ENCODE results near the gene B9D1.

The B9D1 gene

DNA sequence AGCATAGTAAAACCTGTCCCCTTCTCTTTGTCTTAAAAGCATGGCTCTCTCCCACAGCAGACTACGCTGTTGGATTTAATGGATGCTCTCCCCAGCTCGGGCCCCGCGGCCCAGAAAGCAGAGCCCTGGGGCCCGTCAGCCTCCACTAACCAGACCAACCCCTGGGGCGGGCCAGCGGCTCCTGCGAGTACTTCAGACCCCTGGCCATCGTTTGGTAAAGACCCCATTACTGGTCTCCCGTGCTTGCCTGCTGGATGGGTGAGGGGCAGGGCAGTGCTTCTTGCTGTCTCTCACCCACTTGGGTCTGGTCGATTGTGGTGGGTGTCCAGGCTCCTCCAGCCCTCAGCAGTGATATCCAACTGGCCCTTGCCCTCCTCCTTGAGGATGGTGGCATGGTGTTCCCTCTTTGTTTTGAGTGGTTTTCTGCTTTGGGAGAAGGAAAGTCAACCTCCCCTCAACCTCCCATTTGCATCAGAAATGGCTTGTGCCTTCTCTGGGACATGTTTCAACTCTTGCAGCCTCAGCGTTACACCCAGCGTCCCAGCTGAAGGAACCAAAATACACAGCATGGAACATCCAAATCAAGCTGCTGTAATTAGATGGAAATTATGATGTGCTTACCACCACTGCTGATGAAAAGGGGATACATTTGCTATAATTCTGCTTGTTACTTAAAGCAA, 49.3 kb downstream of the B9D1 start:
- DNase-seq (ENCODE audit: extremely low spot score), result no peak
- TF ChIP-seq ELF4 (IDR thresholded peaks at IDR 0.05) (no peak), ARNT (IDR thresholded peaks at IDR 0.05) (no peak), FOXK2 (IDR thresholded peaks at IDR 0.05) (no peak), FOXA1 (IDR thresholded peaks at IDR 0.05) (no peak), SP1 (IDR thresholded peaks at IDR 0.05) (no peak), L3MBTL2 (conservative IDR thresholded peaks at IDR 0.05) (no peak), CTBP1 (IDR thresholded peaks at IDR 0.05; ENCODE audit: borderline replicate concordance) (no peak), LEF1 (IDR thresholded peaks at IDR 0.05; ENCODE audit: borderline replicate concordance) (no peak)
- ChIA-PET CTCF (no interaction called here), POLR2A (no interaction called here)

DNA sequence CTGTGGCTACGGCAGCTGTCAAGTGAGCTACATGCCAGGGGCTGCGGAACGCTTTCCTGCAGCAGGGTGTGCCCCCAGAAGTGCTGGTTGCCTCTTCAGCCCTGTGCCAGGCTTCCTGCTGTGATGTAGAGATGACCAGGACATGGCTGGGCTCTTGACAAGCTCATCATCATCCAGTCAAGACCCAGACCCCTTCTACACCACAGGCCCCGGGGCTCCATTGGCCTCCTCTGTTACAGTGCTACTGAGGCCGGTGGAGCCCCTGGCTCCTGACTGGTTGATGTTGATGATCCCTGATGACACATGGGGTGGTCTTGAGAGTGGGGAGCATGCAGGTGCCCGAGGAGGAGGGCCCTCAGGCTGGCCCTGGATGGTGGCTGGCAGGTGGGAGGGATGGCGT, 50.1 kb downstream of the B9D1 start:
- TF ChIP-seq FOXA1 (IDR thresholded peaks at IDR 0.05) (no peak), L3MBTL2 (conservative IDR thresholded peaks at IDR 0.05) (no peak)
- no peak for DNase-seq (ENCODE audit: extremely low spot score)
- ChIA-PET POLR2A (no interaction called here), CTCF (no interaction called here)

DNA sequence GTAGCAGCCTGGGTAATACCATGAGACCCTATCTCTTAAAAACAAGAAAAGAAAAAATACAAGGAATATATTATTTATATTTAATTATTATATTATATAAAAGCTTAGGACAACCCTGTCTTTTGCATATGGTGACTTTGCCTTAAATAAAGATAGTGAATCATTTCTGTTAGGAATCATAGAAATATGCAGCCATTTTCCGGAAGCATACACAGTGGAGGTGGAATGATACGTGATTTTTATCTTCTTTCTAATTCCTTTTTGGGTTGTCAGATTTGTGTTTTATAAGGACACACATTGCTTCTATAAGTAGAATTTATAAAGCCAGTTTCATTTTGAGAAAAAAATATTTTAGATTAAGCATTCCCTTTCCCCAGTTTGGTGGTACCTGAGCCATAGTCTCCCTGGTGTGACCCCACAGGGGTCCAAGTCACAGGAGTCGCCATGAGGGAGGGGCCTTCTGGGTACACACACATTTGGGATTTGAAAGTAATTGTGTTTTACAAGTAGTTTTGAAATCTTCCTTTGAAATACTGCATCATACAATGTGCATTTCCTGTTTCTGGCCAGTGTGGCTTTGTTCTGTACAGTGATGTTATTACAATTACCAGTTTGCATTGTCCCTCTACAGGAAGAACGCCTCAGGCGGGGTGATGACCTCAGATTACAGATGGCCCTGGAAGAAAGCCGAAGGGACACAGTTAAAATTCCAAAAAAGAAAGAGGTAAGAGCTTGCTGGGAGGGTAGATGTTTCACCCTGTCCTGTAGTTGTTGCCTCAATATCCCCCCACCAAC, 50.9 kb downstream of the B9D1 start:
- ChIA-PET CTCF (interaction anchor here (0.7 kb wide), 1 partner anchor 1646 kb away, joined by 5 read pairs; no protein-coding TSS in a partner anchor), POLR2A (no interaction called here)
- no peak for DNase-seq (ENCODE audit: extremely low spot score)
- TF ChIP-seq FOXK2 (IDR thresholded peaks at IDR 0.05) (no peak), BHLHE40 (IDR thresholded peaks at IDR 0.05; ENCODE audit: borderline replicate concordance) (no peak), SP1 (IDR thresholded peaks at IDR 0.05) (no peak), ELF4 (IDR thresholded peaks at IDR 0.05) (no peak), FOXA1 (IDR thresholded peaks at IDR 0.05) (no peak), FOXM1 (IDR thresholded peaks at IDR 0.05; ENCODE audit: borderline replicate concordance) (no peak), NFRKB (IDR thresholded peaks at IDR 0.05) (no peak), ZNF384 (IDR thresholded peaks at IDR 0.05) (no peak), ARNT (IDR thresholded peaks at IDR 0.05) (no peak), LEF1 (IDR thresholded peaks at IDR 0.05; ENCODE audit: borderline replicate concordance) (no peak), CTBP1 (IDR thresholded peaks at IDR 0.05; ENCODE audit: borderline replicate concordance) (no peak), TARDBP (IDR thresholded peaks at IDR 0.05) (no peak), SUZ12 (IDR thresholded peaks at IDR 0.05) (no peak), L3MBTL2 (conservative IDR thresholded peaks at IDR 0.05) (no peak), HDGF (IDR thresholded peaks at IDR 0.05; ENCODE audit: borderline replicate concordance) (no peak)
- TF ChIP-seq, protein P1, sequence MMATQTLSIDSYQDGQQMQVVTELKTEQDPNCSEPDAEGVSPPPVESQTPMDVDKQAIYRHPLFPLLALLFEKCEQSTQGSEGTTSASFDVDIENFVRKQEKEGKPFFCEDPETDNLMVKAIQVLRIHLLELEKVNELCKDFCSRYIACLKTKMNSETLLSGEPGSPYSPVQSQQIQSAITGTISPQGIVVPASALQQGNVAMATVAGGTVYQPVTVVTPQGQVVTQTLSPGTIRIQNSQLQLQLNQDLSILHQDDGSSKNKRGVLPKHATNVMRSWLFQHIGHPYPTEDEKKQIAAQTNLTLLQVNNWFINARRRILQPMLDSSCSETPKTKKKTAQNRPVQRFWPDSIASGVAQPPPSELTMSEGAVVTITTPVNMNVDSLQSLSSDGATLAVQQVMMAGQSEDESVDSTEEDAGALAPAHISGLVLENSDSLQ (IDR thresholded peaks at IDR 0.05), result no peak

DNA sequence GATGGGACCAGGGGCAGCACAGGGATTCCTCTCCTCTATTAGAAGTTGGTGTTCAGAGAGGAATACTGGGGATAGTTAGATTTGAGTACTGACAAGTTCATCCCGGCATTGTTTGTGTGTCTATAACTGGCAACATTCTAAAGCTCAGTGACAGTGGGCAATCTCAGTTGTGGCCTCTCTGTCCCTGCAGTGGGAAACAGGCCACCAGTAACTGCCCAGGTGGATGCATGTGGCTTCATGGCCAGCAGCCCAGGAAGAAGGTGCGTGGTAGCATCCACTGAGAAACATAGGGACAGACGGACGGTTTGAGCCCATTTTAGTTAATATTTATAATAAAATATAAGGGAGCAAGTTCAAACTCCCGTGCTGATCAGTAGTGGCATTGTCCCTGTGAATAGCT, 51.5 kb downstream of the B9D1 start:
- no peak for DNase-seq (ENCODE audit: extremely low spot score)
- ChIA-PET CTCF (interaction anchor here (0.7 kb wide), 1 partner anchor 1647 kb away, joined by 5 read pairs; no protein-coding TSS in a partner anchor), POLR2A (no interaction called here)
- no peak for TF ChIP-seq HDGF (IDR thresholded peaks at IDR 0.05; ENCODE audit: borderline replicate concordance)
- no peak for TF ChIP-seq NFRKB (IDR thresholded peaks at IDR 0.05)
- no peak for TF ChIP-seq FOXK2 (IDR thresholded peaks at IDR 0.05)
- TF ChIP-seq, protein P1 (IDR thresholded peaks at IDR 0.05), result no peak
- no peak for TF ChIP-seq SP1 (IDR thresholded peaks at IDR 0.05)
- no peak for TF ChIP-seq BHLHE40 (IDR thresholded peaks at IDR 0.05; ENCODE audit: borderline replicate concordance)
- TF ChIP-seq TARDBP (IDR thresholded peaks at IDR 0.05), result no peak
- TF ChIP-seq FOXM1 (IDR thresholded peaks at IDR 0.05; ENCODE audit: borderline replicate concordance), result no peak
- no peak for TF ChIP-seq ARNT (IDR thresholded peaks at IDR 0.05)
- TF ChIP-seq LEF1 (IDR thresholded peaks at IDR 0.05; ENCODE audit: borderline replicate concordance), result no peak
- no peak for TF ChIP-seq SUZ12 (IDR thresholded peaks at IDR 0.05)
- TF ChIP-seq ZNF384 (IDR thresholded peaks at IDR 0.05), result no peak
- TF ChIP-seq CTBP1 (IDR thresholded peaks at IDR 0.05; ENCODE audit: borderline replicate concordance), result no peak

DNA sequence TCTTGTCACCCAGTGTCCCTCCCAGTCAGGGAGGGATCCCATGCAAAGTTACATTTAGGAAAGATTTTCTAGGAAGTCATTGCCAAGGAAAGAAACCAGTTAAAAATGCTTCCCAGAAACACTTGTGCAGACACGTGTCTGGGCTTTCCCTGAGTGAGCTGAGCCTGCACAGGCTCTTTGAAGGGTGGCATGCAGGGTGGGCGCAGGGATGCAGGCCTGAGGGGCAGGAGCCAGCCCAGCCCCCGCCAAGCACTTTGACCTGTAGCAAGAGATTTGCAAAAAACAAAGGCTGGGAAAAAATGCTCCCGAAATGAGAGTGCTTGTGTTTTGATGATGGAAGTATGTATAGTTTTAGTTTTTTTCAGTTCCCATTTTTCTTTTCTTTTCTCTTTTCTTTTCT, 52.4 kb downstream of the B9D1 start:
- ChIA-PET POLR2A (no interaction called here), CTCF (no interaction called here)
- DNase-seq (ENCODE audit: extremely low spot score), result no peak
- TF ChIP-seq SP1 (IDR thresholded peaks at IDR 0.05) (no peak), ELF4 (IDR thresholded peaks at IDR 0.05) (no peak), BHLHE40 (IDR thresholded peaks at IDR 0.05; ENCODE audit: borderline replicate concordance) (no peak), ZNF384 (IDR thresholded peaks at IDR 0.05) (no peak), ARNT (IDR thresholded peaks at IDR 0.05) (no peak), CTBP1 (IDR thresholded peaks at IDR 0.05; ENCODE audit: borderline replicate concordance) (no peak)

DNA sequence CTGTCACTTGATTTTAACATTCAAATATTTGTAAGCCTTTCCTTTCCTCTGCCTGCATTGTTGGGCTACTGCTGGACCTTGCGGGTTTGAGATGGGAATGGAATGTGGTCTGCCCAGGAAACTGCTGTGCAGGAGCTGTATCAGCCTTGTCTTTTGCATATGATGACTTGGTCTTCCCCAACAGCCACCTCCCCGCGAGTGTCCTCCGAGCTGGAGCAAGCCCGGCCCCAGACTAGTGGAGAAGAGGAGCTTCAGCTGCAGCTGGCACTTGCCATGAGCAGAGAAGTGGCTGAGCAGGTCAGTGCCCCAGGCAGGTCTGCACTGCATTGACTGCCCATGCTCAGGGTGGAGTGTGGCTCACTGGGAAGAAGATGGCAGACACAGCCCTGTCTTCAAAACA, 52.8 kb downstream of the B9D1 start:
- DNase-seq (ENCODE audit: extremely low spot score), result no peak
- TF ChIP-seq ARNT (IDR thresholded peaks at IDR 0.05) (no peak), SUZ12 (IDR thresholded peaks at IDR 0.05) (no peak), L3MBTL2 (conservative IDR thresholded peaks at IDR 0.05) (no peak), HDGF (IDR thresholded peaks at IDR 0.05; ENCODE audit: borderline replicate concordance) (no peak), FOXM1 (IDR thresholded peaks at IDR 0.05; ENCODE audit: borderline replicate concordance) (no peak), ELF4 (IDR thresholded peaks at IDR 0.05) (no peak), TARDBP (IDR thresholded peaks at IDR 0.05) (no peak), ZNF384 (IDR thresholded peaks at IDR 0.05) (no peak), FOXK2 (IDR thresholded peaks at IDR 0.05) (no peak), BHLHE40 (IDR thresholded peaks at IDR 0.05; ENCODE audit: borderline replicate concordance) (no peak), SP1 (IDR thresholded peaks at IDR 0.05) (no peak)
- TF ChIP-seq, protein P1 (IDR thresholded peaks at IDR 0.05), result no peak
- ChIA-PET POLR2A (interaction anchor here (1.5 kb wide), 1 partner anchor 72 kb away, joined by 5 read pairs; no protein-coding TSS in a partner anchor), CTCF (interaction anchor here (0.7 kb wide), 2 partner anchors 10 to 612 kb away, joined by 3 read pairs; no protein-coding TSS in a partner anchor)
